CD14-positive monocyte (primary cell): ENCODE measurements around the gene RHOV. TPM values are rescaled to one million over a fixed set of nuclear protein-coding genes. Genes with fewer than 3 reads are reported as not detected.

Experiments
- DNase-seq, 3 donors: peaks; one replicate each; pipeline ENCODE4 v3.0.0-alpha.2; 2011 to 2022
- H2AFZ ChIP-seq: 2 replicates; pipeline ENCODE4 v1.6.0; 2012; ENCODE audit warnings: mild to moderate bottlenecking, low read depth, low read length, inconsistent platforms; ENCODE audit not compliant: insufficient read depth, poor library complexity, severe bottlenecking
- H3K27ac ChIP-seq, 2 donors: 1 replicate in 1 of 2; 2 replicates in 1 of 2; pipeline ENCODE4 v1.5.1; 2012 to 2013; ENCODE audit warnings: low read length in 2 of 2, control low read depth in 1 of 2, inconsistent platforms in 1 of 2, low read depth in 1 of 2, mild to moderate bottlenecking in 1 of 2
- H3K27me3 ChIP-seq, 2 donors: one replicate each; pipeline versions ENCODE4 v1.6.0 to v1.6.1; 2011 to 2013; ENCODE audit warnings: low read length in 2 of 2; ENCODE audit not compliant: control insufficient read depth in 2 of 2, insufficient read depth in 2 of 2
- H3K36me3 ChIP-seq, 2 donors: replicated peaks in 1 of 2; 1 replicate in 1 of 2; 2 replicates in 1 of 2; pipeline versions ENCODE4 v1.5.1 to v1.6.1; 2012 to 2013; ENCODE audit warnings: low read length in 2 of 2, control low read depth in 1 of 2, inconsistent platforms in 1 of 2, mild to moderate bottlenecking in 1 of 2; ENCODE audit not compliant: insufficient read depth in 2 of 2, control insufficient read depth in 1 of 2
- H3K4me1 ChIP-seq, 2 donors: 1 replicate in 1 of 2; 2 replicates in 1 of 2; pipeline versions ENCODE4 v1.5.1 to v1.6.1; 2012 to 2013; ENCODE audit warnings: low read length in 2 of 2, control low read depth in 1 of 2, inconsistent platforms in 1 of 2, mild to moderate bottlenecking in 1 of 2, moderate library complexity in 1 of 2; ENCODE audit not compliant: insufficient read depth in 2 of 2, control insufficient read depth in 1 of 2
- H3K4me2 ChIP-seq: replicated peaks from 2 replicates; pipeline ENCODE3; 2012; ENCODE audit warnings: low read length, moderate library complexity, mild to moderate bottlenecking; ENCODE audit not compliant: poor library complexity, severe bottlenecking; ENCODE audit errors: extremely low read depth
- H3K4me3 ChIP-seq, 3 experiments: fragments of 200-600 bp in 1 of 3; sonication (generic) in 1 of 3; replicated peaks in 1 of 3; 1 replicate in 2 of 3; 2 replicates in 1 of 3; pipeline ENCODE4 v1.5.1; 2011 to 2013; ENCODE audit warnings: low read length in 3 of 3, mild to moderate bottlenecking in 3 of 3, control low read depth in 2 of 3, low read depth in 2 of 3, inconsistent platforms in 1 of 3, moderate library complexity in 1 of 3
- H3K79me2 ChIP-seq: 2 replicates; pipeline ENCODE4 v1.6.0; 2012; ENCODE audit warnings: mild to moderate bottlenecking, control low read depth, inconsistent platforms, low read length, moderate library complexity; ENCODE audit not compliant: insufficient read depth
- H3K9ac ChIP-seq: 2 replicates; pipeline ENCODE4 v1.6.0; 2017; ENCODE audit warnings: low read length, mild to moderate bottlenecking; ENCODE audit not compliant: insufficient read depth, poor library complexity, severe bottlenecking
- H3K9me3 ChIP-seq, 2 donors: replicated peaks in 1 of 2; 1 replicate in 1 of 2; 2 replicates in 1 of 2; pipeline versions ENCODE4 v1.5.1 to v1.6.1; 2012 to 2013; ENCODE audit warnings: low read length in 2 of 2, control low read depth in 1 of 2; ENCODE audit not compliant: control insufficient read depth in 1 of 2, insufficient read depth in 1 of 2
- H4K20me1 ChIP-seq: 2 replicates; pipeline ENCODE4 v1.6.0; 2012; ENCODE audit warnings: mild to moderate bottlenecking, low read length, control low read depth, moderate library complexity; ENCODE audit not compliant: insufficient read depth
- H3K27ac Mint-ChIP-seq, 7 donors: one replicate each; pipeline ENCODE4 v1.8.0; 2020; ENCODE audit warnings: mild to moderate bottlenecking in 7 of 7, mixed read lengths in 7 of 7, moderate library complexity in 6 of 7, inconsistent platforms in 2 of 7
- H3K27me3 Mint-ChIP-seq, 3 donors: one replicate each; pipeline ENCODE4 v1.8.0; 2021 to 2022; ENCODE audit warnings: low read depth in 3 of 3, mild to moderate bottlenecking in 3 of 3, mixed read lengths in 3 of 3, moderate library complexity in 3 of 3, inconsistent platforms in 1 of 3
- H3K36me3 Mint-ChIP-seq, 2 donors: one replicate each; pipeline ENCODE4 v1.8.0; 2020; ENCODE audit warnings: mixed read lengths in 2 of 2, inconsistent platforms in 1 of 2, mild to moderate bottlenecking in 1 of 2
- H3K4me1 Mint-ChIP-seq: one replicate; pipeline ENCODE4 v1.8.0; 2020; ENCODE audit warnings: mild to moderate bottlenecking, mixed read lengths
- H3K4me3 Mint-ChIP-seq, 2 donors: one replicate each; pipeline ENCODE4 v1.8.0; 2020; ENCODE audit warnings: mild to moderate bottlenecking in 2 of 2, mixed read lengths in 2 of 2, moderate library complexity in 1 of 2
- H3K9me3 Mint-ChIP-seq, 7 donors: one replicate each; pipeline ENCODE4 v1.8.0; 2020 to 2022; ENCODE audit warnings: mixed read lengths in 7 of 7, mild to moderate bottlenecking in 6 of 7, moderate library complexity in 6 of 7, inconsistent platforms in 2 of 7
- CTCF ChIP-seq: fragments of 200-600 bp; IDR thresholded peaks from one replicate; pipeline ENCODE4 v1.8.0; 2022; ENCODE audit warnings: antibody characterized with exemption, mild to moderate bottlenecking
- WGBS: methylation state at CpG from one replicate; pipeline ENCODE4 v1.1.5; 2013; ENCODE audit warnings: missing lambda C conversion rate; ENCODE audit not compliant: insufficient coverage; 5-methylcytosine and 5-hydroxymethylcytosine counted together
- intact Hi-C, 2 donors: fragments of 100-400 bp; cut with micrococcal nuclease; formaldehyde crosslinking; loops; one replicate each; pipeline versions ENCODE4 v1.15.0 to v1.15.1; 2023
- polyA minus RNA-seq: library from RNA; depleted of rRNA, polyadenylated mRNA; stranded (reverse); fragments of >200 nt; gene quantifications from 2 replicates; pipeline ENCODE4 v1.2.3, GENCODE V29; 2012
- polyA plus RNA-seq, 3 donors: library from polyadenylated mRNA; depleted of rRNA in 1 of 3; unstranded in 2 of 3; stranded (reverse) in 1 of 3; fragments of 300-500 nt in 2 of 3; fragments of >200 nt in 1 of 3; fragmentation: Illumina TruSeq in 2 of 3; gene quantifications; 1 replicate in 2 of 3; 2 replicates in 1 of 3; pipeline ENCODE4 v1.2.3, GENCODE V29; 2012 to 2021
- total RNA-seq, 12 experiments: library from RNA in 1 of 12; stranded (reverse) in 1 of 12; fragments of 120-200 nt in 1 of 12; gene quantifications; one replicate each; pipeline ENCODE4 v1.2.4 and lab custom pipeline; 2013 to 2026; ENCODE audit warnings: mixed read lengths in 6 of 12, inconsistent platforms in 1 of 12

Gene RHOV
- not detected for total RNA-seq (2013)
- under 1 TPM in 1 of 3 donors, not detected in 2; 0.08 TPM for polyA plus RNA-seq
- polyA minus RNA-seq, result not detected in 2 replicates
- total RNA-seq (lab: John Stamatoyannopoulos, UW), result 0 to 1.2 (median 0.21) reads per million in 11 experiments

- peak; percentile 42 to 47 (median 43) for DNase-seq
- Histone ChIP-seq H3K27me3 (peaks cover 5 to 24% of the 10 kb centered on the region in 2 donors), H3K9me3 (no peaks in the 10 kb centered on the region), H3K9ac (peak within 1 kb of the TSS; percentile 44), H2AFZ (peak within 1 kb of the TSS; percentile 83), H3K36me3 (no peaks in the 10 kb centered on the region), H3K4me2 (peak within 1 kb of the TSS; percentile 90), H3K27ac (no peak within 1 kb of the TSS), H3K79me2 (no peaks in the 10 kb centered on the region), H3K4me3 (peak within 1 kb of the TSS; percentile 26 to 77 (median 35)), H4K20me1 (no peaks in the 10 kb centered on the region), H3K4me1 (peaks cover 8 to 13% of the 10 kb centered on the region in 2 donors)
- under 1% methylated on average over 63 of the region's 74 CpGs for WGBS
- peaks cover 11% of the 10 kb centered on the region for H3K4me1 Mint-ChIP-seq
- peak within 1 kb of the TSS in 1 of 7 donors; percentile 66 for H3K27ac Mint-ChIP-seq
- peak within 1 kb of the TSS; percentile 74 to 91 for H3K4me3 Mint-ChIP-seq
- peaks cover 0 to 6% (median 0%) of the 10 kb centered on the region in 7 donors for H3K9me3 Mint-ChIP-seq
- no peaks in the 10 kb centered on the region for H3K36me3 Mint-ChIP-seq
- intact Hi-C loops, result no loop called here
- H3K27me3 Mint-ChIP-seq, result peaks cover 28 to 42% (median 33%) of the 10 kb centered on the region in 3 donors
- peak; percentile 20 for TF ChIP-seq CTCF
These were observed at the start of gene RHOV for GRCh38 chr15:40873694-40874561. TSS of gene RHOV (minus strand) at chr15:40874234. CDS start at chr15:40874139, 95 bp downstream.

GRCh38 chr15:40923551-40923950 lies 49.5 kb upstream of the RHOV start:
- peaks cover 27 to 58% of the 10 kb centered on the region in 2 donors for H3K27me3 ChIP-seq
- no peak for TF ChIP-seq CTCF
- 95% methylated on average over 8 of the region's 9 CpGs for WGBS
- no peak overlapping the region for H3K4me3 Mint-ChIP-seq
- H3K27ac ChIP-seq, result no peak overlapping the region
- H3K27ac Mint-ChIP-seq, result no peak overlapping the region
- no peak overlapping the region for H3K4me2 ChIP-seq
- H2AFZ ChIP-seq, result no peak overlapping the region
- H3K27me3 Mint-ChIP-seq, result peaks cover 47 to 63% (median 49%) of the 10 kb centered on the region in 3 donors
- H3K9ac ChIP-seq, result no peak overlapping the region
- DNase-seq, result no peak
- H3K4me1 Mint-ChIP-seq, result peaks cover 23% of the 10 kb centered on the region
- H3K36me3 Mint-ChIP-seq, result peaks cover 7% of the 10 kb centered on the region in 2 donors
- no peaks in the 10 kb centered on the region for H3K36me3 ChIP-seq
- H3K79me2 ChIP-seq, result no peaks in the 10 kb centered on the region
- peaks cover 0 to 20% of the 10 kb centered on the region in 2 donors for H3K9me3 ChIP-seq
- no peaks in the 10 kb centered on the region for H4K20me1 ChIP-seq
- intact Hi-C loops, result no loop called here
- no peak overlapping the region for H3K4me3 ChIP-seq
- peaks cover 24 to 31% of the 10 kb centered on the region in 2 donors for H3K4me1 ChIP-seq
- peaks cover 0 to 19% (median 7%) of the 10 kb centered on the region in 7 donors for H3K9me3 Mint-ChIP-seq
